ENCODE results near the gene MAD1L1.

- TF ChIP-seq, protein P1, sequence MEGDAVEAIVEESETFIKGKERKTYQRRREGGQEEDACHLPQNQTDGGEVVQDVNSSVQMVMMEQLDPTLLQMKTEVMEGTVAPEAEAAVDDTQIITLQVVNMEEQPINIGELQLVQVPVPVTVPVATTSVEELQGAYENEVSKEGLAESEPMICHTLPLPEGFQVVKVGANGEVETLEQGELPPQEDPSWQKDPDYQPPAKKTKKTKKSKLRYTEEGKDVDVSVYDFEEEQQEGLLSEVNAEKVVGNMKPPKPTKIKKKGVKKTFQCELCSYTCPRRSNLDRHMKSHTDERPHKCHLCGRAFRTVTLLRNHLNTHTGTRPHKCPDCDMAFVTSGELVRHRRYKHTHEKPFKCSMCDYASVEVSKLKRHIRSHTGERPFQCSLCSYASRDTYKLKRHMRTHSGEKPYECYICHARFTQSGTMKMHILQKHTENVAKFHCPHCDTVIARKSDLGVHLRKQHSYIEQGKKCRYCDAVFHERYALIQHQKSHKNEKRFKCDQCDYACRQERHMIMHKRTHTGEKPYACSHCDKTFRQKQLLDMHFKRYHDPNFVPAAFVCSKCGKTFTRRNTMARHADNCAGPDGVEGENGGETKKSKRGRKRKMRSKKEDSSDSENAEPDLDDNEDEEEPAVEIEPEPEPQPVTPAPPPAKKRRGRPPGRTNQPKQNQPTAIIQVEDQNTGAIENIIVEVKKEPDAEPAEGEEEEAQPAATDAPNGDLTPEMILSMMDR (IDR thresholded peaks at IDR 0.05; ENCODE audit: control extremely low read depth in 1 of 3, insufficient read depth in 1 of 3, low read depth in 1 of 3, low read length in 3 of 3), result no peak
- TF ChIP-seq YY1 (IDR thresholded peaks at IDR 0.05; ENCODE audit: low read depth, low read length) (no peak), CEBPB (IDR thresholded peaks at IDR 0.05; ENCODE audit: low read depth, low read length) (no peak), SRF (IDR thresholded peaks at IDR 0.05; ENCODE audit: low read depth, low read length) (no peak), CREB1 (IDR thresholded peaks at IDR 0.05) (no peak), BCL11A (IDR thresholded peaks at IDR 0.05; ENCODE audit: low read depth in 2 of 2, low read length in 2 of 2) (no peak), POLR2A (IDR thresholded peaks at IDR 0.05; ENCODE audit: control extremely low read depth in 1 of 2, low read depth in 2 of 2, low read length in 2 of 2) (no peak), SIN3A (conservative IDR thresholded peaks at IDR 0.05 in 1 of 2, IDR thresholded peaks at IDR 0.05 in 1 of 2; ENCODE audit: low read depth in 1 of 2, low read length in 2 of 2) (no peak), HDAC2 (IDR thresholded peaks at IDR 0.05; ENCODE audit: borderline replicate concordance in 1 of 2, low read depth in 2 of 2, low read length in 2 of 2) (no peak)
- TF ChIP-seq, protein P2, sequence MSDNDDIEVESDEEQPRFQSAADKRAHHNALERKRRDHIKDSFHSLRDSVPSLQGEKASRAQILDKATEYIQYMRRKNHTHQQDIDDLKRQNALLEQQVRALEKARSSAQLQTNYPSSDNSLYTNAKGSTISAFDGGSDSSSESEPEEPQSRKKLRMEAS (IDR thresholded peaks at IDR 0.05), result no peak
Observed at GRCh38 chr7:1872191-1873069, 360.3 kb downstream of the MAD1L1 start.
